A549 (cell line): Measurements from ENCODE around the gene CCDC92B. TPM values are rescaled to one million over a fixed set of nuclear protein-coding genes. Genes with fewer than 3 reads are reported as not detected.
A peak's percentile ranks its signal among the peaks of the same experiment; 100 is the strongest.

Source experiments
- ATAC-seq, 2 experiments: fragments of 200-7000 bp in 1 of 2; fragments of >200 bp in 1 of 2; cut with Nextera tagmentation in 1 of 2; cut with Tn5 transposase in 1 of 2; 3 replicates each; pipeline versions ENCODE4 v1.8.0 to v1.9.1; 2018 to 2020; ENCODE audit warnings: mild to moderate bottlenecking in 1 of 2, moderate library complexity in 1 of 2
- CTCF ChIA-PET: fragments of 300-600 bp; sonication (Branson Sonifier 250); formaldehyde crosslinking; extraction: SDS; loops from one replicate; lab custom pipeline; 2021; ENCODE audit warnings: antibody characterized with exemption, inconsistent platforms; lab: Yijun Ruan, JAX
- POLR2A ChIA-PET: fragments of 350-600 bp; formaldehyde crosslinking; extraction: SDS; loops from one replicate; lab custom pipeline; 2021; ENCODE audit warnings: antibody characterized with exemption, inconsistent platforms; lab: Yijun Ruan, JAX
- DNase-seq, 2 experiments: peaks; one replicate each; pipeline versions ENCODE4 v3.0.0 to v3.0.0-alpha.2; 2011 to 2016; ENCODE audit warnings: low read depth in 1 of 2, low spot score in 1 of 2
- FAIRE-seq: peaks from 2 replicates; lab custom pipeline; 2011; peaks lifted over from hg19 to GRCh38; lab: Jason Lieb, UNC
- H3K27ac ChIP-seq, 2 experiments: fragments of >200 bp; sonication (Bioruptor Twin); formaldehyde crosslinking; 3 replicates each; pipeline ENCODE4 v1.5.1; 2016 to 2017
- H3K4me1 ChIP-seq: fragments of >200 bp; sonication (Bioruptor Twin); formaldehyde crosslinking; 3 replicates; pipeline ENCODE4 v1.6.1; 2016
- H3K4me2 ChIP-seq: fragments of >200 bp; sonication (Bioruptor Twin); formaldehyde crosslinking; 3 replicates; pipeline ENCODE4 v1.6.1; 2016
- H3K4me3 ChIP-seq: fragments of >200 bp; sonication (Bioruptor Twin); formaldehyde crosslinking; 3 replicates; pipeline ENCODE4 v1.5.1; 2016
- H3K9me3 ChIP-seq: fragments of >200 bp; sonication (Bioruptor Twin); formaldehyde crosslinking; 3 replicates; pipeline ENCODE4 v1.6.1; 2016
- BHLHE40 ChIP-seq: IDR thresholded peaks from 2 replicates; pipeline ENCODE4 v1.6.1; 2012; ENCODE audit warnings: low read depth, low read length, inconsistent platforms
- CEBPB ChIP-seq, 2 experiments: fragments of >200 bp in 1 of 2; sonication (Bioruptor Twin) in 1 of 2; formaldehyde crosslinking in 1 of 2; IDR thresholded peaks; 2 replicates each; pipeline ENCODE4 v1.6.1; 2012 to 2016
- ESRRA ChIP-seq: fragments of 150-350 bp; IDR thresholded peaks from 2 replicates; pipeline ENCODE4 v1.6.1; 2014; ENCODE audit warnings: mild to moderate bottlenecking, low read length, borderline replicate concordance
- GATA3 ChIP-seq: IDR thresholded peaks from 2 replicates; pipeline ENCODE4 v1.6.1; 2012; ENCODE audit warnings: borderline replicate concordance
- MAZ ChIP-seq: fragments of 150-350 bp; IDR thresholded peaks from 2 replicates; pipeline ENCODE4 v1.6.1; 2014; ENCODE audit warnings: antibody characterized with exemption, low read depth, low read length, borderline replicate concordance
- MYC ChIP-seq: IDR thresholded peaks from 2 replicates; pipeline ENCODE4 v1.6.1; 2012; ENCODE audit warnings: mild to moderate bottlenecking, inconsistent platforms, low read length, improper control_type of control experiment, borderline replicate concordance
- RFX5 ChIP-seq: fragments of 450-650 bp; IDR thresholded peaks from 2 replicates; pipeline ENCODE4 v1.7.1; 2014; ENCODE audit warnings: antibody characterized with exemption, mild to moderate bottlenecking, moderate library complexity
- SREBF2 ChIP-seq: fragments of 450-650 bp; IDR thresholded peaks from 2 replicates; pipeline ENCODE4 v1.6.1; 2014; ENCODE audit warnings: mild to moderate bottlenecking, moderate library complexity
- WGBS: methylation state at CpG from one replicate; pipeline ENCODE4 v1.1.6; 2017; ENCODE audit errors: missing lambda C conversion rate; 5-methylcytosine and 5-hydroxymethylcytosine counted together
- polyA plus RNA-seq, 4 experiments: library from polyadenylated mRNA; depleted of rRNA in 3 of 4; stranded (reverse); fragments of >200 nt; fragmentation: RNase III in 1 of 4; extraction: RNeasy Plus Mini Kit Qiagen cat#74134 plus additional on column Dnase treatment in 1 of 4; gene quantifications; 2 replicates in 3 of 4; 3 replicates in 1 of 4; pipeline ENCODE4 v1.2.3, GENCODE V29; 2011 to 2017
- TF ChIP-seq, protein P1 (sequence below): fragments of 150-350 bp; IDR thresholded peaks from 2 replicates; pipeline ENCODE4 v1.6.1; 2014; ENCODE audit warnings: low read depth, mild to moderate bottlenecking, low read length
- TF ChIP-seq, protein P2 (sequence below): fragments of >200 bp; sonication (Bioruptor Twin); formaldehyde crosslinking; IDR thresholded peaks from 3 replicates; pipeline ENCODE4 v1.5.1; 2016
- TF ChIP-seq, protein P3 (sequence below): fragments of 250-450 bp; sonication (Bioruptor Pico); IDR thresholded peaks from 2 replicates; pipeline ENCODE4 v1.5.0; 2020; ENCODE audit warnings: low read depth, mild to moderate bottlenecking, moderate library complexity
- TF ChIP-seq, protein P4 (sequence below): fragments of >200 bp; sonication (Bioruptor Twin); formaldehyde crosslinking; IDR thresholded peaks from 3 replicates; pipeline ENCODE4 v1.6.1; 2016

CCDC92B gene
- polyA plus RNA-seq, 2 of the 4 experiments (the other 2 are of a cell fraction), result 0.05 to 0.08 TPM

DNA sequence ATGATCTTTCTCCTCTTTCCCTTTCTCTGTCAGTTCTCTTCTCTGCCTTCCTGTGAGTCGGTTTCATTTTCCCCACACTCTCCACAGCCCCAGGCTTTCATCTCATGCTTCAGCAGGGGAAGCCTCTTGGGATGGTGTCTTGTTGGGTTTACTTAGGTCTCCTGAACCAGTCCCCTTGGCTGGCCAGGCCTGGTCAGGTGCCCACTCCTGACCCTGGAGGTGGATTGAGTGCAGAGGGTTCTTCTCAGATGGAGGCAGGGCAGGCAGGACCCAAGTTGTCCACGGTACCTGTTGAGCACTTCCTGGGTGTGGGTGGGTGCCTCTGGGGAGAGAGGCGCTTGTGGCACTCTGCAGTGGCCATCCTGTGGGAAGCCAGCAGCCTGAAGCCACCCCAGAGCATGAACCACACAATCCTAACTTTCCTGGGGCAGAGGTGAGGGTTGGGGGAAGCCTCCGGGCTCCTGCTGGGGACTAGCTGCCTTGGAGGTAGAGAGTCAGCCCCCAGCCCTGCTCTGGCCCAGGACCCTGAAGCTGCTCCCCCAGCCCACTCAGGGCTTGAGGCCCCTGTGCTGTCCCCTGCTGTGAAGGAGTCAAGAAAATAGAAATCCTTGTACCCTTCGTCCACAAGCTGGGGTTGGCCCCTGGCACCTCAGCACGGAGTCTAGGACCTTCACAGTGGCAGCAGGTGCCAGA, 44.8 kb upstream of the CCDC92B start:
- H3K9me3 ChIP-seq, result no peaks in the 10 kb centered on the region
- H3K27ac ChIP-seq, result no peak overlapping the region
- no peak overlapping the region for H3K4me2 ChIP-seq
- POLR2A ChIA-PET, result no interaction called here
- whole genome bisulfite sequencing, result 75% methylated on average over 6 of the region's 6 CpGs
- FAIRE-seq, result no peak
- H3K4me1 ChIP-seq, result 0 out of 3 replicates have a peak, but pooled peaks cover 6% of the 10 kb centered on the region
- no peak for TF ChIP-seq SREBF2
- TF ChIP-seq, all 56 proteins: peak for 0
- DNase-seq, result no peak
- H3K4me3 ChIP-seq, result no peak overlapping the region
- no peak for ATAC-seq
- CTCF ChIA-PET, result interaction anchor here (0.8 kb wide), 1 partner anchor 22 kb away, joined by 3 read pairs; no protein-coding TSS in a partner anchor

DNA sequence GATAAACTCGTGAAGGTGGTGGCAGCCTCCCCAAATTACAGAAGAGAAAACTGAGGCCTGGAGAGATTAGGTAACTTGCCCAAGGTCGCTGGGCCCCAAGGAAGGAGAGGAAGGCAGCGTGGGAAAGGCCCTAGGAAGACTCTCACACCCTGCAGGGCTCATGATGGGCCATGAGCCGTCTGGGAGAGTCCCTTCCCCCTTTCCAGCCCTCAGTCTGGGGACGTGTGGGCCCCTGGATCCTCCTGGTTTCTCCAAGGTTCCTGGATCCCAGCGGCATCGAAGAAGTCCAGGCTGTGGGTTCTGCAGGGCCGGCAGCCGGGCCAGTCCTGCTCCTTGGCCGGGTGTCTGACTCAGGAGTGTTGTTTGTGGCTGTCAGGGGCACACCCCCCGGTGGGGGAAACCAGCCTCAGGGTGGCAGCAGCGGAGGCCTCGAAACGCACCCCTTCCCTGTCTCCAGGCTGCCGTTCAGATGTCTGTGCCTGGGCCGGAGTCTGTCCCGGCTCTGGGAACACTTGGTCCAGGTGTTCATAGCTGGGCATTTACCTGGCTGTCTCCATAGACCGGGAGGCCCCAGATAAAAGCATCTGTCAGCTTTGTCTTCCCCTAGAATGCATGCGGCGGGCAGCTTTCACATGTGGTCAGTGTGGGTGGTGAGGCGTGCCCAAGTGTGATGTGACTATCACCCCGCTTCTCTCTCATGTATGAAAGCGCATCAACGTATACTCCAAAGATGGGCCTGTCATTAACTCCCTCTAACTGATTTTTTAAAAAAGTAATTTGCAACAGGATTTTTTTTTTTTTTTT, 43.1 kb upstream of the CCDC92B start:
- Histone ChIP-seq H3K4me2 (no peak overlapping the region), H3K4me1 (0 out of 3 replicates have a peak, but pooled peaks cover 6% of the 10 kb centered on the region), H3K9me3 (no peaks in the 10 kb centered on the region), H3K27ac (no peak overlapping the region), H3K4me3 (no peak overlapping the region)
- TF ChIP-seq RFX5 (no peak), BHLHE40 (no peak), GATA3 (no peak), MAZ (no peak), MYC (no peak)
- TF ChIP-seq, protein P1, sequence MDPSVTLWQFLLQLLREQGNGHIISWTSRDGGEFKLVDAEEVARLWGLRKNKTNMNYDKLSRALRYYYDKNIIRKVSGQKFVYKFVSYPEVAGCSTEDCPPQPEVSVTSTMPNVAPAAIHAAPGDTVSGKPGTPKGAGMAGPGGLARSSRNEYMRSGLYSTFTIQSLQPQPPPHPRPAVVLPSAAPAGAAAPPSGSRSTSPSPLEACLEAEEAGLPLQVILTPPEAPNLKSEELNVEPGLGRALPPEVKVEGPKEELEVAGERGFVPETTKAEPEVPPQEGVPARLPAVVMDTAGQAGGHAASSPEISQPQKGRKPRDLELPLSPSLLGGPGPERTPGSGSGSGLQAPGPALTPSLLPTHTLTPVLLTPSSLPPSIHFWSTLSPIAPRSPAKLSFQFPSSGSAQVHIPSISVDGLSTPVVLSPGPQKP, result no peak
- TF ChIP-seq, protein P2, sequence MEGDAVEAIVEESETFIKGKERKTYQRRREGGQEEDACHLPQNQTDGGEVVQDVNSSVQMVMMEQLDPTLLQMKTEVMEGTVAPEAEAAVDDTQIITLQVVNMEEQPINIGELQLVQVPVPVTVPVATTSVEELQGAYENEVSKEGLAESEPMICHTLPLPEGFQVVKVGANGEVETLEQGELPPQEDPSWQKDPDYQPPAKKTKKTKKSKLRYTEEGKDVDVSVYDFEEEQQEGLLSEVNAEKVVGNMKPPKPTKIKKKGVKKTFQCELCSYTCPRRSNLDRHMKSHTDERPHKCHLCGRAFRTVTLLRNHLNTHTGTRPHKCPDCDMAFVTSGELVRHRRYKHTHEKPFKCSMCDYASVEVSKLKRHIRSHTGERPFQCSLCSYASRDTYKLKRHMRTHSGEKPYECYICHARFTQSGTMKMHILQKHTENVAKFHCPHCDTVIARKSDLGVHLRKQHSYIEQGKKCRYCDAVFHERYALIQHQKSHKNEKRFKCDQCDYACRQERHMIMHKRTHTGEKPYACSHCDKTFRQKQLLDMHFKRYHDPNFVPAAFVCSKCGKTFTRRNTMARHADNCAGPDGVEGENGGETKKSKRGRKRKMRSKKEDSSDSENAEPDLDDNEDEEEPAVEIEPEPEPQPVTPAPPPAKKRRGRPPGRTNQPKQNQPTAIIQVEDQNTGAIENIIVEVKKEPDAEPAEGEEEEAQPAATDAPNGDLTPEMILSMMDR, result no peak
- no peak for FAIRE-seq
- WGBS, result 64% methylated on average over 21 of the region's 24 CpGs
- ChIA-PET POLR2A (no interaction called here), CTCF (interaction anchor here (0.7 to 10.6 kb wide), 4 partner anchors 16 to 1621 kb away, joined by 3 to 82 read pairs (median 20); no protein-coding TSS in a partner anchor)
- no peak for ATAC-seq
- no peak for DNase-seq

DNA sequence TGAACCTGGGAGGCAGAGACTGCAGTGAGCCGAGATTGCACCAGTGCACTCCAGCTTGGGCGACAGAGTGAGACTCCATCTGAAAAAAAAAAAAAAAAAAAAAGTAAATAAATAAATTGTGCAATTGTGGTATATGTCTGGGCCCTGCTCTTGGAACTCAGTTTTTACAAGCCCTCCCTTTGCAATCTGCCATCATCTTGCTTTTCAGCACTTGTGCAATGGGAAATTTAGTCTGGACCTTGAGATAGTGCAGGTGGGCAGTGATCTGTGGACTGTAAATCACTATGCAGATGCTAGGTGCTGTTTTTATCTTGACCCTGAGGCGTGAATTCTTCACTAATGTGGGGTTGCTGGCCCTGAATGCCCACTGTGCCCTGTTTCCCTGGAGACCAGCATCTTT, 40.2 kb upstream of the CCDC92B start:
- DNase-seq (no peak), FAIRE-seq (no peak), ATAC-seq (no peak)
- ChIA-PET CTCF (interaction anchor here (0.6 to 10.6 kb wide), 9 partner anchors 11 to 948 kb away, joined by 3 to 82 read pairs (median 5); no protein-coding TSS in a partner anchor), POLR2A (no interaction called here)
- Histone ChIP-seq H3K4me3 (no peak overlapping the region), H3K4me2 (no peak overlapping the region), H3K9me3 (no peaks in the 10 kb centered on the region), H3K27ac (no peak overlapping the region), H3K4me1 (no peaks in the 10 kb centered on the region)
- TF ChIP-seq CEBPB (IDR thresholded peaks at IDR 0.05) (peak in 1 of 2 experiments; percentile 52; a peak in 1 of 4 replicates), ESRRA (no peak)
- TF ChIP-seq, protein P3, sequence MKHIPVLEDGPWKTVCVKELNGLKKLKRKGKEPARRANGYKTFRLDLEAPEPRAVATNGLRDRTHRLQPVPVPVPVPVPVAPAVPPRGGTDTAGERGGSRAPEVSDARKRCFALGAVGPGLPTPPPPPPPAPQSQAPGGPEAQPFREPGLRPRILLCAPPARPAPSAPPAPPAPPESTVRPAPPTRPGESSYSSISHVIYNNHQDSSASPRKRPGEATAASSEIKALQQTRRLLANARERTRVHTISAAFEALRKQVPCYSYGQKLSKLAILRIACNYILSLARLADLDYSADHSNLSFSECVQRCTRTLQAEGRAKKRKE, result no peak
- TF ChIP-seq, protein P4, sequence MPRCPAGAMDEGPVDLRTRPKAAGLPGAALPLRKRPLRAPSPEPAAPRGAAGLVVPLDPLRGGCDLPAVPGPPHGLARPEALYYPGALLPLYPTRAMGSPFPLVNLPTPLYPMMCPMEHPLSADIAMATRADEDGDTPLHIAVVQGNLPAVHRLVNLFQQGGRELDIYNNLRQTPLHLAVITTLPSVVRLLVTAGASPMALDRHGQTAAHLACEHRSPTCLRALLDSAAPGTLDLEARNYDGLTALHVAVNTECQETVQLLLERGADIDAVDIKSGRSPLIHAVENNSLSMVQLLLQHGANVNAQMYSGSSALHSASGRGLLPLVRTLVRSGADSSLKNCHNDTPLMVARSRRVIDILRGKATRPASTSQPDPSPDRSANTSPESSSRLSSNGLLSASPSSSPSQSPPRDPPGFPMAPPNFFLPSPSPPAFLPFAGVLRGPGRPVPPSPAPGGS, result no peak
- WGBS, result 61% methylated on average over 3 of the region's 3 CpGs
